Uterus (tissue), 4 donors: ENCODE measurements around the gene HYDIN. TPM values are rescaled to one million over a fixed set of nuclear protein-coding genes. Genes with fewer than 3 reads are reported as not detected.

Source experiments
- DNase-seq, 2 donors: peaks; one replicate each; pipeline ENCODE4 v3.0.0-alpha.2; 2019 to 2020
- H3K27ac ChIP-seq, 2 donors: fragments of 200-600 bp; sonication (generic); 1 replicate in 1 of 2; 2 replicates in 1 of 2; pipeline ENCODE4 v1.5.1; 2016 to 2018
- H3K27me3 ChIP-seq, 2 donors: fragments of 200-600 bp; sonication (generic); one replicate each; pipeline ENCODE4 v1.5.1; 2018 to 2019; ENCODE audit warnings: control low read depth in 1 of 2
- H3K36me3 ChIP-seq, 2 donors: fragments of 200-600 bp; sonication (generic); one replicate each; pipeline ENCODE4 v1.5.1; 2019; ENCODE audit warnings: control low read depth in 1 of 2
- H3K4me1 ChIP-seq, 2 donors: fragments of 200-600 bp; sonication (generic); one replicate each; pipeline ENCODE4 v1.5.1; 2018 to 2019; ENCODE audit warnings: control low read depth in 1 of 2
- H3K4me3 ChIP-seq, 2 donors: fragments of 200-600 bp; sonication (generic); 1 replicate in 1 of 2; 2 replicates in 1 of 2; pipeline ENCODE4 v1.5.1; 2018 to 2019; ENCODE audit warnings: mild to moderate bottlenecking in 1 of 2
- H3K9me3 ChIP-seq, 2 donors: fragments of 200-600 bp; sonication (generic); one replicate each; pipeline ENCODE4 v1.5.1; 2019; ENCODE audit warnings: control low read depth in 1 of 2
- POLR2A ChIP-seq, 2 donors: fragments of 450-650 bp; IDR thresholded peaks; one replicate each; pipeline ENCODE4 v1.6.1; 2016; ENCODE audit warnings: antibody characterized with exemption in 2 of 2, mild to moderate bottlenecking in 1 of 2, moderate library complexity in 1 of 2
- intact Hi-C: fragments of 100-400 bp; cut with DNase I; formaldehyde crosslinking; loops from one replicate; pipeline ENCODE4 v1.15.1; 2023; ENCODE audit warnings: low total_unique reads
- total RNA-seq, 4 donors: library from RNA; depleted of rRNA in 3 of 4; stranded (reverse); fragments of >200 nt in 3 of 4; gene quantifications; one replicate each; pipeline versions ENCODE4 v1.1.0 to v1.2.4, GENCODE V29; 2014 to 2023
- TF ChIP-seq, protein P1 (sequence below), 4 experiments: fragments of 200-600 bp in 2 of 4; fragments of 450-650 bp in 2 of 4; sonication (generic) in 2 of 4; IDR thresholded peaks; one replicate each; pipeline ENCODE4 v1.5.1; 2016 to 2019; ENCODE audit warnings: antibody characterized with exemption in 4 of 4, mild to moderate bottlenecking in 2 of 4, moderate library complexity in 1 of 4
- donor health status: DM: yes; HTN: yes; CAD: no.

HYDIN gene
- total RNA-seq, 4 donors from 2014 or later: under 0.01 to 23.6 (median 8.8) TPM

GRCh38 chr16:70790815-70791214 lies 439.7 kb downstream of the HYDIN start:
- H3K27me3 ChIP-seq: no peaks in the 10 kb centered on the region
- H3K36me3 ChIP-seq: no peaks in the 10 kb centered on the region
- TF ChIP-seq POLR2A (IDR thresholded peaks at IDR 0.05): no peak
- TF ChIP-seq, protein P1, sequence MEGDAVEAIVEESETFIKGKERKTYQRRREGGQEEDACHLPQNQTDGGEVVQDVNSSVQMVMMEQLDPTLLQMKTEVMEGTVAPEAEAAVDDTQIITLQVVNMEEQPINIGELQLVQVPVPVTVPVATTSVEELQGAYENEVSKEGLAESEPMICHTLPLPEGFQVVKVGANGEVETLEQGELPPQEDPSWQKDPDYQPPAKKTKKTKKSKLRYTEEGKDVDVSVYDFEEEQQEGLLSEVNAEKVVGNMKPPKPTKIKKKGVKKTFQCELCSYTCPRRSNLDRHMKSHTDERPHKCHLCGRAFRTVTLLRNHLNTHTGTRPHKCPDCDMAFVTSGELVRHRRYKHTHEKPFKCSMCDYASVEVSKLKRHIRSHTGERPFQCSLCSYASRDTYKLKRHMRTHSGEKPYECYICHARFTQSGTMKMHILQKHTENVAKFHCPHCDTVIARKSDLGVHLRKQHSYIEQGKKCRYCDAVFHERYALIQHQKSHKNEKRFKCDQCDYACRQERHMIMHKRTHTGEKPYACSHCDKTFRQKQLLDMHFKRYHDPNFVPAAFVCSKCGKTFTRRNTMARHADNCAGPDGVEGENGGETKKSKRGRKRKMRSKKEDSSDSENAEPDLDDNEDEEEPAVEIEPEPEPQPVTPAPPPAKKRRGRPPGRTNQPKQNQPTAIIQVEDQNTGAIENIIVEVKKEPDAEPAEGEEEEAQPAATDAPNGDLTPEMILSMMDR (IDR thresholded peaks at IDR 0.05): no peak
- no peaks in the 10 kb centered on the region for H3K4me1 ChIP-seq
- no peak overlapping the region for H3K4me3 ChIP-seq
- no peak overlapping the region for H3K27ac ChIP-seq
- H3K9me3 ChIP-seq: no peaks in the 10 kb centered on the region
- no peak for DNase-seq
- intact Hi-C loops: no loop called here

DNA sequence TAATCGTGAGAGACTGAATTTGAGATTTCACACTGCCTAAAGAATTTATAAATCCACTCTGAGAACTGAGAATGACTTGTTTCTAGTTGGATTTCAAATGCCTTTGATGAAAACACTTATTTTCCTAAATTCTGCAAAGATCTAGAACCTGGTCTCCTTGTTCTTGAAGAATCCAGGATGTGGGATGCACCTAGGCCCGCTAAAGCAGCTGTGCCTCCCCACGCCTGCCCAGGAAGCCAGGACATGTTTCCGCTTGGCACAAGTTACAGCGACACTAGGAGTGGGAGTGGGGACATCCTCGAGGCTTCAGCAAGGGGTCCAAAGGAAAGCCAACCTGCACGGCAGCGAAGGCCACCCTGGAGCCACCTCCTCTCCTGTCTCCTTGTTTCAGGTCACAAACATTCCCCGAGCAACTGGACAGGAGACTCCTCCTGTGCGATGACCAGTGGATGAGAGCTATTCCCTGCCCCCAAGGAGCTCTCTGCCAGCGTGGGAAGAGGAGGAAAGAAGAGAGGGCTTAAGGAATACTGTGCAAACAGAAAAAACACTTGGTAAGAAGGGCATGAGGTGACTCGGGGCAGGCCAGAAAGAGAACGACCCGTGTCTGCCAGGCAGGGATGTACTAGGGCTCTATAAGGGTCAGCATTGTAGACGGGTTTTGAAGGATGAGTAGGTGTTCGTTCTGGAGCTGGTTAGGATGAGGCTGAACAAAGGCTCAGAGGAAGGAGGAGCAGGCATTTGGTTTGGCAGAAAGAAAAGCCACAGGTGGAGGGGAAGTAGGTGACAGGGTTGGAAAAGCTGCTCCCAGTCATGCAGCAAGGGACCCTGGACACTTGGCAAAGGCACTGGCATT lies 440.7 kb downstream of the HYDIN start:
- DNase-seq: no peak
- Histone ChIP-seq H3K27ac (no peak overlapping the region), H3K4me3 (no peak overlapping the region), H3K36me3 (no peaks in the 10 kb centered on the region), H3K4me1 (no peaks in the 10 kb centered on the region), H3K27me3 (no peaks in the 10 kb centered on the region), H3K9me3 (no peaks in the 10 kb centered on the region)
- intact Hi-C loops: no loop called here
- TF ChIP-seq, protein P1 (IDR thresholded peaks at IDR 0.05): no peak
- no peak for TF ChIP-seq POLR2A (IDR thresholded peaks at IDR 0.05)

DNA sequence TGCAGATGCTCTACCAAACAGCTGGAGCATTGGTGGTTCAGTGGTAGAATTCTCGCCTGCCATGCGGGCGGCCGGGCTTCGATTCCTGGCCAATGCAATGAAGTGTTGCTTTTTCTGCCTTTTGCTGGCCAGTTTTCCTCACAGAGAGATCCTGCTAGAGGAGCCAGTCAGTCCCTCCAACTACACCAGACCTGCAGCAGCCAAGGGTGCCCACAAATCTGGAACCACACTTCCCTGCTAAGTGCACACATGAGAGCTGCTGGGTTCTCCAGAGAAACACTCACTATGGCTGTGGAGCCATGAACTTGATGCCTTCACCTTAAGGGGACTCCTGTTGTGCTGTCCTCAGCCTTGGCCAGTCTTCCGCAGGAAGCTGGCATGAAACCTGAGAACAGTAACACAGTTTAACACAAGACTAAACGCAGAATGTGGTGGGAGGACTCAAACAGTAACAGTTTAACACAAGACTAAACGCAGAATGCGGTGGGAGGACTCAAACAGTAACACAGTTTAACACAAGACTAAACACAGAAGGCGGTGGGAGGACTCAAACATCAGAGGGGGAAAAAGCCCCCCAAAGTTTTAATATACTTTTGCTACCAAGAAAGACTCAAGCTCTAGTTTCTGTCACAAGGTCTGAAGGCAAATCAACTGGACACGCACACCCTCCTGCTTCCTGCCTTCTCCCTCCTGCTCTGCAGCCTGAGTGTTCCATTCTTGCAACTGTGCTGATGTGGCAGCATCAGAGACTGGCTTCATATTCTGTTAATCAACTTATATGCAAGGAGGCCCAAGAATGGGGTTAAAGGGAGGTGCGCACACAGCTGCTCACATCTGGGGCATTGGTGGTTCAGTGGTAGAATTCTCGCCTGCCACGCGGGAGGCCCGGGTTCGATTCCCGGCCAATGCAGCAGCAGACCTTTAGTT lies 441.6 kb downstream of the HYDIN start:
- peak; percentile 86 to 88 for DNase-seq
- H3K36me3 ChIP-seq: no peaks in the 10 kb centered on the region
- TF ChIP-seq, protein P1 (IDR thresholded peaks at IDR 0.05): no peak
- no peak for TF ChIP-seq POLR2A (IDR thresholded peaks at IDR 0.05)

DNA sequence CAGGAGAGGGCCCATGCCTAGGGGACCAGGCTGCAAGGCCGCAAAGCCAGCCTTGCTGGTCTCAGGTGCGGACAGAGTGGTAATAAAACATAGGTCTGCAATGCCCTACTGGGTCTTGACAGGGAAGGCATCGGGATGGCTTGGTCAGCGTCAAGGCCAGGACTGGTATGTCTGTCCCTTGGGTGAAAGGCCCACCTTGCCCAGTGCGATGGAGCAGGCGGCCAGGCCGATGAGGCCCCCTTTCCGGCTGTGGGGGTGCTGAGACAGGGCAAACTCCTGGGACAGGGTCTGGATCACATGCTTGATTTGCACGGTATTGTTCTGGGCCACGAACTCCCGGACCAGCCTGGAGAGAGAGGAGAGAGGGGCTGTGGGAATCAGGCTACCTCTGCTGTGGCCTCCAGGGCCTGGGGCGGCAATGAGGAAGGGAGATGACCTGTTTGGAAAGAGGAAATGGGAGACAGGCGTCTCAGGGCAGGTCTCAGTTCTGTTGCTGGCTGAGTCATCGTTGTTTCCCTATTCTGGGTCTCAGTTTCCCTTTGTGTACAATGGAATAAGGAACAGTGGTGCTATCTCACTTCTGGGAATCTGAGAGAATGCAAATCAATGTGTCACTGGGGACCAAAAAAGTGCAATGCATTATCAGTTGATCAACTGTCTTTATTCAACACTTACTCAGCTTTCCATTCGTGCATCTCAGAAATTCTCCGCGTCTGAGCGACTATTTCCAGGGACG lies 444.3 kb downstream of the HYDIN start:
- H3K36me3 ChIP-seq: no peaks in the 10 kb centered on the region

More for the DNA sequence above, 441.6 kb downstream of the HYDIN start:
- Histone ChIP-seq H3K4me1 (no peaks in the 10 kb centered on the region), H3K4me3 (no peak overlapping the region), H3K27ac (no peak overlapping the region), H3K27me3 (no peaks in the 10 kb centered on the region), H3K9me3 (no peaks in the 10 kb centered on the region)
- intact Hi-C loops: no loop called here

More for the DNA sequence above, 444.3 kb downstream of the HYDIN start:
- no peaks in the 10 kb centered on the region for H3K27me3 ChIP-seq
- no peaks in the 10 kb centered on the region for H3K9me3 ChIP-seq
- no peaks in the 10 kb centered on the region for H3K4me1 ChIP-seq
- intact Hi-C loops: no loop called here
- DNase-seq: no peak
- TF ChIP-seq, protein P1 (IDR thresholded peaks at IDR 0.05): no peak
- no peak for TF ChIP-seq POLR2A (IDR thresholded peaks at IDR 0.05)
- H3K27ac ChIP-seq: no peak overlapping the region
- no peak overlapping the region for H3K4me3 ChIP-seq
